Measurements from ENCODE around the gene TOX3. TPM values are rescaled to one million over a fixed set of nuclear protein-coding genes. Genes with fewer than 3 reads are reported as not detected.

TOX3 gene
- total RNA-seq, 4 donors from 2014 or later, result 0.16 to 1.1 (median 0.57) TPM; not detected in 1

DNA sequence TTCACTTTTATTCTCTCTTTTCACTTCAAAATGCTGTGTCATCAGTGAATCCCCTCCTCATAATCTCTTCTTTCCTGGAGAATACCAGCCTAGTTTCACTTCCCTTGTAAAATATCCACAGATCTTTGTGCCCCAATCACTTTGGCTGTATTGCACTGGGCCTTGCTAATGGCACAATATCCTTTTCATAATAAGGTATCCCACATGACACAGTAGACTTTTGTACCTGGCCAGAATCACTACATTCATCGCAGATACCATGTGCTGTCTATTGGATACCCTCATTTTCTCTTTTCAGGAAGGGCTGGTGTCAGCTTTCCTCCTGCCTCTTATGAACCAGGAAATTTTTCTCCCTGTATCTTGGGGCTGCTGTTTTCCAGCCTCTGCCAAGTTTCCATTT, 25.7 kb upstream of the TOX3 start:
- TF ChIP-seq, protein P1, sequence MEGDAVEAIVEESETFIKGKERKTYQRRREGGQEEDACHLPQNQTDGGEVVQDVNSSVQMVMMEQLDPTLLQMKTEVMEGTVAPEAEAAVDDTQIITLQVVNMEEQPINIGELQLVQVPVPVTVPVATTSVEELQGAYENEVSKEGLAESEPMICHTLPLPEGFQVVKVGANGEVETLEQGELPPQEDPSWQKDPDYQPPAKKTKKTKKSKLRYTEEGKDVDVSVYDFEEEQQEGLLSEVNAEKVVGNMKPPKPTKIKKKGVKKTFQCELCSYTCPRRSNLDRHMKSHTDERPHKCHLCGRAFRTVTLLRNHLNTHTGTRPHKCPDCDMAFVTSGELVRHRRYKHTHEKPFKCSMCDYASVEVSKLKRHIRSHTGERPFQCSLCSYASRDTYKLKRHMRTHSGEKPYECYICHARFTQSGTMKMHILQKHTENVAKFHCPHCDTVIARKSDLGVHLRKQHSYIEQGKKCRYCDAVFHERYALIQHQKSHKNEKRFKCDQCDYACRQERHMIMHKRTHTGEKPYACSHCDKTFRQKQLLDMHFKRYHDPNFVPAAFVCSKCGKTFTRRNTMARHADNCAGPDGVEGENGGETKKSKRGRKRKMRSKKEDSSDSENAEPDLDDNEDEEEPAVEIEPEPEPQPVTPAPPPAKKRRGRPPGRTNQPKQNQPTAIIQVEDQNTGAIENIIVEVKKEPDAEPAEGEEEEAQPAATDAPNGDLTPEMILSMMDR (IDR thresholded peaks at IDR 0.05; ENCODE audit: low read depth), result no peak

- TF ChIP-seq, protein P1 (IDR thresholded peaks at IDR 0.05; ENCODE audit: low read depth), result no peak
These were observed 23.6 kb upstream of the TOX3 start for GRCh38 chr16:52570495-52571091.

DNA sequence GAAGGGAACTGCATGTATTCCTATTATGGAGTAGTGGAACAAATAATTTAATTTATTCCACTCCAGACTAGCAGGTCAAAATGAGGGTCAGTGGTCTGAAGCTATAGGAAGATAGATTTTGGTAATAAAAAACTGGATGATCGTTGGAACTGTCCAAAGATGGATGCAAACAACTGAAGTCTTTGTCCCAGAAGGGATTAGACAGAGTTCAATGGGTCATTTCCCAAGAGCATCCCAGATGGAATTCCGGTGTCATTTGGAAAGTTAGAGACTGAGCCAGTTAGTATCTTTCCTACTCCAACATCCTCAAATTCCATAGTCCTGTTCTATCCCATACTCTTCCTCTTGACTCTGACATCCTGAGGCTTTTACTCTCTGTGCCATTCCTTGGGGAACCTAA, 22.8 kb upstream of the TOX3 start:
- TF ChIP-seq, protein P1 (IDR thresholded peaks at IDR 0.05; ENCODE audit: low read depth), result no peak

DNA sequence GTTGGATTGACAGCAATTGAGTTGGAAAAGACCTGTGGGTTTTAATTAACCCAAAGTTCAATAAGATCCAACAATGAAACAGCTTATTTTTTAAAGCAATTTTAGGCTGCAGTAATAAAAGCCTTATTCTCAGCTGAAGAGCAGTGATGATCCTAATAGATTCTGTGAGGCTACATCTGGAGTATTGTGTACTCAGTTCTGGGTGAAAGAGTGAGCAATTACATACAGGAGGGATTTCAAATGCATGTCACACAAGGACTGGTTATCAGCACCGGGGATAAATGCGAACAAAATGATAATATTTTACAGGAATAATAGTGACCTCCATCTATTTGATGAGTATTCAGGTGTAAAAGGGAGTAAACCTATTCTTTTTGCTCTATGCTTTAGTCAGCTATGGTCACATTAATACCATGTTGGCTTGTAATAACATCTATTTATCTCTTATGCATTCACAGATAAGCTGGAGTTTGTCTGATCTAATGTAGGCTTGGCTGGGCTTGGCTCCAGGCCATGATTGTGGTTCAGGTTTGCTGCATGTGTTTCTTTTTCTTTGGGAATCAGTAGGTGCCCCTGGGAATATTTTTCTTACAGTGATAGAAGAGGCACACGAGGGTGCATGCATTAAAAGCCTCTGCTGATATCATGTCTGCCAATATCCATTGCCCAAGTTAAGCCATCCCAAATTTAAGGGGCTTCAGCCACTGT, 22.2 kb upstream of the TOX3 start:
- TF ChIP-seq, protein P1 (IDR thresholded peaks at IDR 0.05; ENCODE audit: low read depth), result no peak

DNA sequence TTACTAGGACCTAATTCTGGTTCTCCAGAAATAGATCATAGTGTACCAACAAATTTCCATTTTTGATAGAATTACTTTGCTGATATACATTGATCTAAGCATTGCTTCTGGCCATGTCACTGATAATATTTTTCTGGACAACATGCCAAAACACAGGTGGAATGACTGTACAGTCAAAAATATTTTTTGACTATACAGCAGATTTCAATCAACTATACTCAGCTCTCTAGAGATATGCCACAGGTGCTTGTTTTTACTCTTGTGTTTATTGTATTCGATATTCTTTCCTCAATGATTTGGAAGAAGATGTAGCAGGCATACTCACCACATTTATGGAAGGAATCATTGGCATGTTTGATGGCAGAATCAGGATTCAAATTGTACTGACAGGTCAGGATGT, 21.6 kb upstream of the TOX3 start:
- TF ChIP-seq, protein P1 (IDR thresholded peaks at IDR 0.05; ENCODE audit: low read depth), result no peak

DNA sequence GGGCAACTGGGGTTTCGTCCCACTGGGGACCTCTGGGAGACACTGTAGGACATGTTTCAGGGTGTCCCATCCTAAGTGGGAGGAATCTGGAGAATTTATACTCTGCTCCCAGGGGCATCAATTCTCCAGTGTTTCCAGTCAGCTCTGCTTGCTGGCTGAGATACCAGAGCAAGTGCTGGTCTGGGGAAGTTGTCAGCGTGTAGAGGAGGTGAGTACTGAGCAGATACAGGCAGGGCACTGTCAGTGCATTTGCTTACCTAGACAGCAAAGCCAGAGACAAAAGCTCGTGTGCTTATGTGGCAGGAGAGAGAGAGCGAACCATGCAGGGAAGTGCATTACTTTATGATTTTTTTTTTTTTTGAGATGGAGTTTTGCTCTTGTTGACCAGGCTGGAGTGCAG, 20.2 kb upstream of the TOX3 start:
- TF ChIP-seq, protein P1 (IDR thresholded peaks at IDR 0.05; ENCODE audit: low read depth), result no peak

- TF ChIP-seq, protein P1 (IDR thresholded peaks at IDR 0.05; ENCODE audit: low read depth), result no peak
These were observed 17.0 kb upstream of the TOX3 start for GRCh38 chr16:52563767-52564611.
